ENCODE results near the gene CALD1.
"Not testable (repeated sequence)": the region's sequence is repeated elsewhere in the genome, so short reads cannot be mapped to it uniquely, and the experiment has no call there.

CALD1 gene

GRCh38 chr7:134962270-134962780 is 182.9 kb downstream of the CALD1 start:
- DNase-seq, result no peak

GRCh38 chr7:134963036-134963435 is 183.6 kb downstream of the CALD1 start:
- no peak for DNase-seq

- DNase-seq, result no peak
Measured at GRCh38 chr7:134966691-134967090, 187.3 kb downstream of the CALD1 start.

GRCh38 chr7:134968110-134968509 is 188.7 kb downstream of the CALD1 start:
- DNase-seq, result no peak

GRCh38 chr7:134981645-134982044 is 202.2 kb downstream of the CALD1 start:
- not testable (repeated sequence) for DNase-seq

- DNase-seq, result no peak
Measured at GRCh38 chr7:134985894-134986362, 206.5 kb downstream of the CALD1 start.

GRCh38 chr7:134986363-134987251 is 207.2 kb downstream of the CALD1 start, which contains the start of gene AGBL3:
Gene AGBL3, plus strand, starts transcription at chr7:134986508. Its CDS starts 1,426 bp downstream, at chr7:134987934.
- DNase-seq, result peak; percentile 95

GRCh38 chr7:134988161-134988560 is 208.7 kb downstream of the CALD1 start:
- no peak for DNase-seq

GRCh38 chr7:134991469-134992339 is 212.3 kb downstream of the CALD1 start:
- DNase-seq, result no peak

GRCh38 chr7:134992626-134993179 is 213.3 kb downstream of the CALD1 start:
- peak; percentile 37 for DNase-seq

- no peak for DNase-seq
Measured at GRCh38 chr7:134993877-134994456, 214.5 kb downstream of the CALD1 start.

- DNase-seq, result no peak
Measured at GRCh38 chr7:134995239-134996096, 216.0 kb downstream of the CALD1 start.

- no peak for DNase-seq
Measured at GRCh38 chr7:134996097-134996550, 216.7 kb downstream of the CALD1 start.

GRCh38 chr7:134997214-134997885 is 217.9 kb downstream of the CALD1 start:
- DNase-seq, result no peak

GRCh38 chr7:134999136-134999535 is 219.7 kb downstream of the CALD1 start:
- DNase-seq, result no peak

GRCh38 chr7:135001390-135002165 is 222.1 kb downstream of the CALD1 start:
- DNase-seq, result no peak

- no peak for DNase-seq
Measured at GRCh38 chr7:135012229-135012628, 232.8 kb downstream of the CALD1 start.

All from activated CD4-positive, alpha-beta T cell treated with anti-CD3 and anti-CD28 coated beads, Interleukin-2, amount 50 U/mL, for 16 hours (primary cell).